Natural killer cell (primary cell): ENCODE results near the gene PTPN14. TPM values are rescaled to one million over a fixed set of nuclear protein-coding genes. Genes with fewer than 3 reads are reported as not detected.
A peak's percentile ranks its signal among the peaks of the same experiment; 100 is the strongest.

Source experiments
- ATAC-seq, 3 donors: fragments of 150-1000 bp in 2 of 3; fragments of 200-7000 bp in 1 of 3; cut with Tn5 transposase; 1 replicate in 1 of 3; 2 replicates in 2 of 3; pipeline ENCODE4 v1.10.0; 2021; ENCODE audit warnings: mild to moderate bottlenecking in 2 of 3, moderate library complexity in 2 of 3
- DNase-seq, 2 donors: peaks; one replicate each; pipeline versions ENCODE4 v3.0.0 to v3.0.0-alpha.2; 2013 to 2021; ENCODE audit warnings: mixed read lengths in 1 of 2
- H3K27ac ChIP-seq: one replicate; pipeline ENCODE4 v1.5.1; 2013; ENCODE audit warnings: mild to moderate bottlenecking, low read length
- H3K27me3 ChIP-seq: one replicate; pipeline ENCODE4 v1.6.1; 2013; ENCODE audit warnings: low read length; ENCODE audit not compliant: control insufficient read depth, insufficient read depth
- H3K36me3 ChIP-seq: one replicate; pipeline ENCODE4 v1.6.1; 2013; ENCODE audit warnings: low read length; ENCODE audit not compliant: control insufficient read depth, insufficient read depth
- H3K4me1 ChIP-seq: one replicate; pipeline ENCODE4 v1.6.1; 2013; ENCODE audit warnings: low read length; ENCODE audit not compliant: control insufficient read depth, insufficient read depth
- H3K4me3 ChIP-seq: one replicate; pipeline ENCODE4 v1.5.1; 2013; ENCODE audit warnings: low read length
- H3K9me3 ChIP-seq: one replicate; pipeline ENCODE4 v1.6.1; 2013; ENCODE audit warnings: low read length; ENCODE audit not compliant: control insufficient read depth, insufficient read depth
- H3K27ac Mint-ChIP-seq, 2 donors: one replicate each; pipeline ENCODE4 v1.8.0; 2022; ENCODE audit warnings: mild to moderate bottlenecking in 2 of 2, mixed read lengths in 2 of 2, moderate library complexity in 1 of 2
- H3K27me3 Mint-ChIP-seq, 2 donors: one replicate each; pipeline ENCODE4 v1.8.0; 2022; ENCODE audit warnings: low read depth in 2 of 2, mixed read lengths in 2 of 2
- H3K36me3 Mint-ChIP-seq: one replicate; pipeline ENCODE4 v1.8.0; 2022; ENCODE audit warnings: mixed read lengths
- H3K4me1 Mint-ChIP-seq, 2 donors: one replicate each; pipeline ENCODE4 v1.8.0; 2022; ENCODE audit warnings: mixed read lengths in 2 of 2
- H3K4me3 Mint-ChIP-seq: one replicate; pipeline ENCODE4 v1.8.0; 2022; ENCODE audit warnings: mild to moderate bottlenecking, moderate library complexity, mixed read lengths
- H3K9me3 Mint-ChIP-seq, 2 donors: one replicate each; pipeline ENCODE4 v1.8.0; 2022; ENCODE audit warnings: mixed read lengths in 2 of 2
- CTCF ChIP-seq: fragments of 200-600 bp; IDR thresholded peaks from one replicate; pipeline ENCODE4 v1.8.0; 2022; ENCODE audit warnings: antibody characterized with exemption
- WGBS: methylation state at CpG from one replicate; pipeline ENCODE4 v1.1.7; 2013; ENCODE audit warnings: missing lambda C conversion rate; ENCODE audit not compliant: insufficient coverage; 5-methylcytosine and 5-hydroxymethylcytosine counted together
- intact Hi-C: fragments of 100-400 bp; cut with micrococcal nuclease; formaldehyde crosslinking; loops from one replicate; pipeline ENCODE4 v1.14.2; 2022
- total RNA-seq, 4 donors: library from RNA; stranded (reverse); fragments of 120-200 nt in 1 of 4; gene quantifications; one replicate each; pipeline versions ENCODE4 v1.2.3 to v1.2.4, GENCODE V29; 2013 to 2022

Gene PTPN14
- total RNA-seq, 3 donors from 2014 or later (not counting 1 experiment from before 2014, with no cell fraction given): 0.02 TPM; not detected in 2

- Histone ChIP-seq H3K27ac (no peak overlapping the region), H3K4me3 (no peak overlapping the region), H3K9me3 (no peaks in the 10 kb centered on the region), H3K36me3 (no peaks in the 10 kb centered on the region), H3K4me1 (peaks cover 12% of the 10 kb centered on the region), H3K27me3 (peaks cover 8% of the 10 kb centered on the region)
- ATAC-seq (no peak), DNase-seq (no peak)
- Mint-ChIP-seq H3K27me3 (peaks cover 43 to 62% of the 10 kb centered on the region in 2 donors), H3K36me3 (no peaks in the 10 kb centered on the region), H3K4me1 (peaks cover 0 to 9% of the 10 kb centered on the region in 2 donors), H3K9me3 (no peaks in the 10 kb centered on the region), H3K4me3 (no peak overlapping the region), H3K27ac (no peak overlapping the region)
- 3% methylated on average over 57 of the region's 57 CpGs for WGBS
- intact Hi-C loops: no loop called here
- TF ChIP-seq CTCF: no peak
Measured at GRCh38 chr1:214550857-214551435, 456 bp downstream of the PTPN14 start.

DNA sequence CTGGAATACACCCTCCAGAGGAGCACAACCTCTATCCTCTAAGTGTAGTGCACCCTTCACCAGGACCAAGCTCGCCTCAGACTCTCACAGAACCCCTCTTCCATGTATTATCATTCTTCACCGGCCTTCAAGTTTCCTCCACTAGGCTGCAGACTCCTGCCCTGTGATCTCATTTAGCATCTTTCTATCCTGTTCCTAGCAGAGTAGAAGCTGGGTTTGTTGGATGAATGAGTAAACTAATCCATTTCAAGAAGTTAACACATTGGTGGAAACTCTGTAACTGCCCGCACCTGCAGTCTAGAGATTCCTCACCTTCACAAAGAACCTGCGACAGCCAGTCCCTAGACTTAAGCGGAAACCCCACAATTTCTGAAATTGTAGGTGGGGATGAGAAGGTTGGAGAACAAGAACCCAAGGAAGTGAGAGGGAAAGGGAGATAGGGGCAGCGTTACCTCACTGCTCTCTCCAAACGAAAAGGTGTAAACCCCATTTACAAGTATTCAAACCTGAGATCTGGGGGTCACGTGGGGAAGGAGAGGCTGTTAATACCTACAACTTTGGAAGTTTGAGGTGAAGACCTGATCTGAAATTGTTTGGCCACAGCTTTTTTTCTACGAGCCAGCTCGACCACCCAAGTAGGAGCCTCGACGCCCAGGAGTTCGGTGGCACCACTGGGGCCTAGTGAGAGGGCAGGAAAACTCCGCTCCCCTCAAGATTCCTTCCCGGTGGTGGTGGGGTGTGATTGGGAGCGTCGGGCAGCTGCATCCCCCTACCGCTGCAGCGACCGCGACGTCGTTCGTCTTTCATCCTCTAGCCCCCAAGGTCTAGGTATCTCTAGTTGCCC is 1.2 kb downstream of the PTPN14 start:
- ATAC-seq: no peak
- intact Hi-C loops: no loop called here
- H3K9me3 Mint-ChIP-seq: no peaks in the 10 kb centered on the region
- 42% methylated on average over 19 of the region's 24 CpGs for WGBS
- H3K27ac ChIP-seq: no peak overlapping the region
- no peaks in the 10 kb centered on the region for H3K36me3 ChIP-seq
- H3K27me3 ChIP-seq: peaks cover 8% of the 10 kb centered on the region
- no peak for DNase-seq
- H3K4me1 Mint-ChIP-seq: peaks cover 0 to 9% of the 10 kb centered on the region in 2 donors
- peaks cover 12% of the 10 kb centered on the region for H3K4me1 ChIP-seq
- no peak overlapping the region for H3K27ac Mint-ChIP-seq
- H3K36me3 Mint-ChIP-seq: no peaks in the 10 kb centered on the region
- TF ChIP-seq CTCF: no peak
- no peaks in the 10 kb centered on the region for H3K9me3 ChIP-seq
- peaks cover 40 to 62% of the 10 kb centered on the region in 2 donors for H3K27me3 Mint-ChIP-seq
- no peak overlapping the region for H3K4me3 ChIP-seq
- H3K4me3 Mint-ChIP-seq: peak overlapping the region; percentile 56

DNA sequence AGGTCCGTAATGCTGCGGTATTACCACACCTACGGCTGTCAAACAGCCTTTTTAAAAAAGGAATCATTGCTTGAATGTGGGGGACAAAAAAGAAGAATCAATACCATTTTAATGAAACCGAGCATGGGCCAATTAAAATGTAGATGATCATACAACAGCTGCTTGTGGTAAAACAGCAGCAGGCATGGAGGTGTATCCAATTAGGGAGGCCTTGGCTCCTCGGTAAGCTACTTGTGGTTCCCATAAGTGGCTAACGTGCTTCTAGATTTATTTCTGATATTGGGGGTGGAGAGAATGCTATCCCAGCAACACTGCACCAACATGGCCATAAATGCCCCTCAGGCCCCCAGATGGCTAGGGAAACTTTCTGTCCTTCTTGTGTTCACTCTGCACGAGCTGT is 1.8 kb downstream of the PTPN14 start:
- WGBS: 82% methylated on average over 7 of the region's 7 CpGs
- Mint-ChIP-seq H3K9me3 (no peaks in the 10 kb centered on the region), H3K4me3 (no peak overlapping the region), H3K4me1 (peaks cover 0 to 12% of the 10 kb centered on the region in 2 donors), H3K36me3 (no peaks in the 10 kb centered on the region), H3K27me3 (peaks cover 46 to 62% of the 10 kb centered on the region in 2 donors), H3K27ac (no peak overlapping the region)
- Histone ChIP-seq H3K9me3 (no peaks in the 10 kb centered on the region), H3K4me3 (no peak overlapping the region), H3K4me1 (peaks cover 12% of the 10 kb centered on the region), H3K27ac (no peak overlapping the region), H3K36me3 (no peaks in the 10 kb centered on the region), H3K27me3 (peaks cover 8% of the 10 kb centered on the region)
- DNase-seq: no peak
- no peak for TF ChIP-seq CTCF
- no peak for ATAC-seq
- intact Hi-C loops: no loop called here
